ENCODE data around the gene MBD1.
A peak's percentile ranks its signal among the peaks of the same experiment; 100 is the strongest.

Gene MBD1

GRCh38 chr18:50274044-50274442, 7.3 kb downstream of the MBD1 start:
- ChIA-PET CTCF (no interaction called here), POLR2A (no interaction called here)
- DNase-seq (ENCODE audit: extremely low spot score), result no peak
- no peak for TF ChIP-seq SP1 (IDR thresholded peaks at IDR 0.05)
- no peak for TF ChIP-seq ARNT (IDR thresholded peaks at IDR 0.05)
- TF ChIP-seq PKNOX1 (IDR thresholded peaks at IDR 0.05), result no peak
- no peak for TF ChIP-seq L3MBTL2 (conservative IDR thresholded peaks at IDR 0.05)
- TF ChIP-seq FOXM1 (IDR thresholded peaks at IDR 0.05; ENCODE audit: borderline replicate concordance), result no peak

DNA sequence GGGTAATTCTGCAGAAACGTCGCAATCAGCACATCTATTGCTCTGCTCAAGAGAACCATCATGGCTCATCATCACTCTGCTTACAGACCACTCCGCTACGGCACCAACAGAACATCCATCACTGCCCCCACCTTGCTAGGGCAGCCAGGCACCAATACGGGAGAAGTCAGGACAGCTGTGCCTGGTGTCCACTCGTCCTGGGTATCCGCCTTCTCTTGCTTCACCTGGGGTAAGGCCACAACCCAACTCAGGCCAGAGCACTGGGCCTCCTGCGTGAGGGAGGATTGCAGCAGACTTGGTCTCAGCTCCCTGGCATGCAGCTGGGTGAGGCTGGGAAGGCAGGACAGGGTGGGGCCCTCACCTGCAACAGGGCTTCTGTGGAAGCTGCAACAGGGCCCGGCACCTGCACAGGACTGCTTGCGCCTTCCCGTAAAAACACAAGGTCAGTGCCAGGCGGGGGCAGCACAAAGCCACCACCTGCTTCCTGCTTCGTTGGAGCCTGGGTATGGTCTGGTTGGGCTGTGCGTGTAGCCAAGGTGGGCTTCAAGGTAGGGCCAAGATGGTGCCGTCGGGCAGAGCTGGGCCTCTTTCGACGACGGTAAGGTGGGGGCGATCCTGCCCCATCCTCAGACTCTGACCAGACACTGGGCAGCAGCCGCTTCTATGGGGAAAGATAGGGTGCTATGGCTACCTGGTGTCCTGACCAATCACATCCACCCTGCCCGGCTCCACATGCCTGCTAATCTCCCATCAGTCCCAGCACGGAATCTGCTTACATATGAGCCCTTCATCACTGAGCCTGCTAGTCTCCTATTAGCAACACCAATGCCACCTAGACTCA, 7.9 kb downstream of the MBD1 start:
- TF ChIP-seq CTBP1 (IDR thresholded peaks at IDR 0.05; ENCODE audit: borderline replicate concordance) (no peak), SP1 (IDR thresholded peaks at IDR 0.05) (no peak), PKNOX1 (IDR thresholded peaks at IDR 0.05) (no peak), FOXA1 (IDR thresholded peaks at IDR 0.05) (no peak)
- ChIA-PET POLR2A (no interaction called here), CTCF (no interaction called here)
- DNase-seq (ENCODE audit: extremely low spot score), result no peak

DNA sequence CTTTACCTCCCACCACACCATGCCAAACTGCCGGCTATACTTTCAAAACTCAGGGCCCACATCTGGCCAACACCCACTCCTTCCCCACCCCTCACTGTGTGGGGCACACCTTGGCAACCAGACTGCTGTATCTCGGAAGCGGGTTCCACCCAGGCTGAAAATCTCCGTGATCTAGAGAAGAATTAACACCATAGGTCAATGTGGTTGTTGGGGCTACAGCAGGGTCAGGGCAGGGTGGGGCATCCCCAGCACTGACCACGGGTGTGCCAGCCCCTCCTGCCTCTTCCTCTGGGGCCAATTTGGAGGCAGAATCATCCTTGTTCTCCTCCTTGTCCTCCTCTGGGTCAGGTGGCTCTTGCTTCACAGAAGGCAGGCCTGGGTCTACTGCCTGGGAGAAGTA, 8.8 kb downstream of the MBD1 start:
- ChIA-PET CTCF (no interaction called here), POLR2A (no interaction called here)
- DNase-seq (ENCODE audit: extremely low spot score), result no peak
- TF ChIP-seq FOXK2 (IDR thresholded peaks at IDR 0.05), result no peak
- no peak for TF ChIP-seq FOXM1 (IDR thresholded peaks at IDR 0.05; ENCODE audit: borderline replicate concordance)
- TF ChIP-seq PKNOX1 (IDR thresholded peaks at IDR 0.05), result no peak
- TF ChIP-seq TARDBP (IDR thresholded peaks at IDR 0.05), result no peak
- TF ChIP-seq FOXA1 (IDR thresholded peaks at IDR 0.05), result no peak
- TF ChIP-seq ZNF384 (IDR thresholded peaks at IDR 0.05), result no peak
- no peak for TF ChIP-seq NFRKB (IDR thresholded peaks at IDR 0.05)
- no peak for TF ChIP-seq SUZ12 (IDR thresholded peaks at IDR 0.05)

DNA sequence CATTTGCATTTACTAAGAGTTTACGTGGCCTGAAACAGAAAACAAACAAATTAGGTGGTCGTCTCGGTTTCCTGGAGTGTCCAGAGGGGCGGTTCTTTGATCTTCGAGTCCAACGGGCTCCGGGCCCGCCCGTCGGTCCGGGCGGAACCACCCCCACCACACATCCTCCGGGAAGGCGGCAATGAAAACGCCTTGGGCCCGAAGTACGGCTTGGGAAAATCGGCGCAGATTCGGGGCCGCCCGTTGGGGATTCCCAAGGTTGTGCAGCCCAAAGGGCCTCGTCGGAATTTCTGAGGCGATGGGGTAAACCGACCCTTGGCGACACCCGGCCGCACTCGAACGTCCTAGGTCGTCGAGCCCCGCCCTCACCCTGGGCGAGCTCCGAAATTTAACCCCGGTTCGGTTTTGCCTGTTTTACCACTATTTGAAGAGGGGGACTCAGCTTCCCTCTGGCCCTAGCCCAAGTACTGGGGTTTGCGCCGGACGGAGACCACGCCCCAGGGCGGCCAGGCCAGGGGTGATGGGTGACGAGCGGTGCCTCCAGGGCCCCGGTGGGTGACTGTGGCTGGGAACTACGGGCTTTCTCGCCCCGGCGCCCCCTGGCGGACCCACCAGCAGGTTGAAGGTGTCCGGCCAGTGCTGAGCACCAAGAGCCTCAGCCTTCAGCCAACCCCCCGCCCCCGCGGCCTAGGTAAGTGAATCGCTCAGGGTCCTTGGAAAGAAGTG, 13.1 kb downstream of the MBD1 start:
- ChIA-PET POLR2A (no interaction called here), CTCF (no interaction called here)
- no peak for TF ChIP-seq NFRKB (IDR thresholded peaks at IDR 0.05)
- TF ChIP-seq HDGF (IDR thresholded peaks at IDR 0.05; ENCODE audit: borderline replicate concordance), result no peak
- no peak for TF ChIP-seq CTBP1 (IDR thresholded peaks at IDR 0.05; ENCODE audit: borderline replicate concordance)
- no peak for TF ChIP-seq FOXA1 (IDR thresholded peaks at IDR 0.05)
- TF ChIP-seq FOXK2 (IDR thresholded peaks at IDR 0.05), result no peak
- TF ChIP-seq ARNT (IDR thresholded peaks at IDR 0.05), result no peak
- no peak for TF ChIP-seq SP1 (IDR thresholded peaks at IDR 0.05)
- TF ChIP-seq LEF1 (IDR thresholded peaks at IDR 0.05; ENCODE audit: borderline replicate concordance), result no peak
- TF ChIP-seq FOXM1 (IDR thresholded peaks at IDR 0.05; ENCODE audit: borderline replicate concordance), result no peak
- TF ChIP-seq BHLHE40 (IDR thresholded peaks at IDR 0.05; ENCODE audit: borderline replicate concordance), result no peak
- TF ChIP-seq ELF4 (IDR thresholded peaks at IDR 0.05), result no peak
- TF ChIP-seq L3MBTL2 (conservative IDR thresholded peaks at IDR 0.05), result no peak
- TF ChIP-seq TARDBP (IDR thresholded peaks at IDR 0.05), result no peak
- no peak for TF ChIP-seq SUZ12 (IDR thresholded peaks at IDR 0.05)
- no peak for TF ChIP-seq PKNOX1 (IDR thresholded peaks at IDR 0.05)
- peak; percentile 55 for DNase-seq (ENCODE audit: extremely low spot score)

- CTCF ChIA-PET, result no interaction called here
- TF ChIP-seq L3MBTL2 (conservative IDR thresholded peaks at IDR 0.05) (peak; percentile 35; the same call in 1 of the 2 replicates), ARNT (IDR thresholded peaks at IDR 0.05) (no peak), BHLHE40 (IDR thresholded peaks at IDR 0.05; ENCODE audit: borderline replicate concordance) (no peak), NFRKB (IDR thresholded peaks at IDR 0.05) (no peak), FOXK2 (IDR thresholded peaks at IDR 0.05) (no peak), SUZ12 (IDR thresholded peaks at IDR 0.05) (no peak)
- POLR2A ChIA-PET, result interaction anchor here (1.0 kb wide), 1 partner anchor 15 kb away, joined by 6 read pairs; the partner anchor contains the start of gene MBD1
- peak; percentile 85 for DNase-seq (ENCODE audit: extremely low spot score)
These were observed 15.0 kb downstream of the MBD1 start, which contains the start of gene CFAP53 for GRCh38 chr18:50266248-50266704. Gene CFAP53, minus strand, starts transcription at chr18:50266495. Its CDS starts 91 bp downstream, at chr18:50266404.

- CTCF ChIA-PET, result no interaction called here
- TF ChIP-seq PKNOX1 (IDR thresholded peaks at IDR 0.05), result no peak
- no peak for TF ChIP-seq ARNT (IDR thresholded peaks at IDR 0.05)
- no peak for TF ChIP-seq CTBP1 (IDR thresholded peaks at IDR 0.05; ENCODE audit: borderline replicate concordance)
- TF ChIP-seq NFRKB (IDR thresholded peaks at IDR 0.05), result no peak
- TF ChIP-seq LEF1 (IDR thresholded peaks at IDR 0.05; ENCODE audit: borderline replicate concordance), result no peak
- no peak for TF ChIP-seq TARDBP (IDR thresholded peaks at IDR 0.05)
- no peak for TF ChIP-seq FOXM1 (IDR thresholded peaks at IDR 0.05; ENCODE audit: borderline replicate concordance)
- TF ChIP-seq HDGF (IDR thresholded peaks at IDR 0.05; ENCODE audit: borderline replicate concordance), result no peak
- TF ChIP-seq BHLHE40 (IDR thresholded peaks at IDR 0.05; ENCODE audit: borderline replicate concordance), result no peak
- no peak for TF ChIP-seq SP1 (IDR thresholded peaks at IDR 0.05)
- no peak for TF ChIP-seq ZNF384 (IDR thresholded peaks at IDR 0.05)
- TF ChIP-seq FOXA1 (IDR thresholded peaks at IDR 0.05), result no peak
- TF ChIP-seq ELF4 (IDR thresholded peaks at IDR 0.05), result no peak
- no peak for TF ChIP-seq FOXK2 (IDR thresholded peaks at IDR 0.05)
- no peak for TF ChIP-seq L3MBTL2 (conservative IDR thresholded peaks at IDR 0.05)
- TF ChIP-seq SUZ12 (IDR thresholded peaks at IDR 0.05), result no peak
- DNase-seq (ENCODE audit: extremely low spot score), result no peak
- POLR2A ChIA-PET, result no interaction called here
These were observed 18.3 kb downstream of the MBD1 start for GRCh38 chr18:50262977-50263376.
